ENCODE results near the gene KHDRBS1. TPM values are rescaled to one million over a fixed set of nuclear protein-coding genes. Genes with fewer than 3 reads are reported as not detected.

KHDRBS1 gene, protein sequence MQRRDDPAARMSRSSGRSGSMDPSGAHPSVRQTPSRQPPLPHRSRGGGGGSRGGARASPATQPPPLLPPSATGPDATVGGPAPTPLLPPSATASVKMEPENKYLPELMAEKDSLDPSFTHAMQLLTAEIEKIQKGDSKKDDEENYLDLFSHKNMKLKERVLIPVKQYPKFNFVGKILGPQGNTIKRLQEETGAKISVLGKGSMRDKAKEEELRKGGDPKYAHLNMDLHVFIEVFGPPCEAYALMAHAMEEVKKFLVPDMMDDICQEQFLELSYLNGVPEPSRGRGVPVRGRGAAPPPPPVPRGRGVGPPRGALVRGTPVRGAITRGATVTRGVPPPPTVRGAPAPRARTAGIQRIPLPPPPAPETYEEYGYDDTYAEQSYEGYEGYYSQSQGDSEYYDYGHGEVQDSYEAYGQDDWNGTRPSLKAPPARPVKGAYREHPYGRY
- total RNA-seq = 10 to 100 TPM; 36.6 to 37.1 TPM

DNA sequence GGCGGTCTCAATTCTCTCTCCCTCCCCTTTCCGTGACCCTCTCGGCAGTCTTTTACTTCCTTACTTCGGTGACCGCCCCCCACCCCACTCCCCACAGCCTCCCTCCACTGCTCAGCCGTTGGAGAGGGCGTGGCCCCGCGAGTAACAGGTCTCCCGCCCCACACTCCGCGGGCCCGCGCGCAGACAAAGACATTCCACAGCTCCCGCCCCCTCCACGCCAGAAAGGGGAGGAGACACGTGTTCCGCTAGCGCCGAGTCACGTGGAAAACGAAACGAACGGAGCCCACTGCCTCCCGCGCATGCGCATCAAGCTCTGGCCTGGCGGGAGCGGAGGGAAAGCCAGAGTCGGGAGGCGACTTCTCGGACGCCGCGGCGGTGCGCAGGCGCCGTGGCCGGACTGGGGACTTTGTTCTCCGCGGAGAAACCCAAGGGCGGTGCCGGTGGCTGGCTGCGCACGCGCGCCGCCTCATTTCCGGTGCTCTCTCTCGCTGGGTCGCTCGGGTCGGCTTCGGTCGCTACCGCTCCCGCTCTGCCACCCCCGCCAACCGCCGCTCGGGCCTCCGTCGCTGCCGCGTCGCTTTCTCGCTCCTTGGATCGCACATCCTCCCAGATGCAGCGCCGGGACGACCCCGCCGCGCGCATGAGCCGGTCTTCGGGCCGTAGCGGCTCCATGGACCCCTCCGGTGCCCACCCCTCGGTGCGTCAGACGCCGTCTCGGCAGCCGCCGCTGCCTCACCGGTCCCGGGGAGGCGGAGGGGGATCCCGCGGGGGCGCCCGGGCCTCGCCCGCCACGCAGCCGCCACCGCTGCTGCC is at the start of gene KHDRBS1:
Gene KHDRBS1 (plus strand): TSS at position 483 of the 813 bp plus-strand sequence. CDS start 128 bp downstream, at position 611.
- Histone ChIP-seq H3K4me1 (peaks cover 27% of the 10 kb centered on the region), H3K9me3 (no peaks in the 10 kb centered on the region), H3K27ac (peak within 1 kb of the TSS; percentile 93 to 98 (median 96)), H3K27me3 (no peaks in the 10 kb centered on the region), H3K36me3 (replicated peaks in 1 of 2; ENCODE audit: insufficient read depth in 1 of 2, low read depth in 2 of 2) (no peaks in the 10 kb centered on the region), H3K4me3 (peak within 1 kb of the TSS; percentile 62 to 75)
- intact Hi-C loops (cut with DNase I) = no loop called here
- DNase-seq (peak; percentile 99), ATAC-seq (peak; percentile 97)
- WGBS, 2 donors = 0 to 1% methylated on average over 54 to 95 of the region's 101 CpGs
- TF ChIP-seq POLR2A (IDR thresholded peaks at IDR 0.05) = peak; percentile 86 to 94 (median 90)
- TF ChIP-seq, protein P1, sequence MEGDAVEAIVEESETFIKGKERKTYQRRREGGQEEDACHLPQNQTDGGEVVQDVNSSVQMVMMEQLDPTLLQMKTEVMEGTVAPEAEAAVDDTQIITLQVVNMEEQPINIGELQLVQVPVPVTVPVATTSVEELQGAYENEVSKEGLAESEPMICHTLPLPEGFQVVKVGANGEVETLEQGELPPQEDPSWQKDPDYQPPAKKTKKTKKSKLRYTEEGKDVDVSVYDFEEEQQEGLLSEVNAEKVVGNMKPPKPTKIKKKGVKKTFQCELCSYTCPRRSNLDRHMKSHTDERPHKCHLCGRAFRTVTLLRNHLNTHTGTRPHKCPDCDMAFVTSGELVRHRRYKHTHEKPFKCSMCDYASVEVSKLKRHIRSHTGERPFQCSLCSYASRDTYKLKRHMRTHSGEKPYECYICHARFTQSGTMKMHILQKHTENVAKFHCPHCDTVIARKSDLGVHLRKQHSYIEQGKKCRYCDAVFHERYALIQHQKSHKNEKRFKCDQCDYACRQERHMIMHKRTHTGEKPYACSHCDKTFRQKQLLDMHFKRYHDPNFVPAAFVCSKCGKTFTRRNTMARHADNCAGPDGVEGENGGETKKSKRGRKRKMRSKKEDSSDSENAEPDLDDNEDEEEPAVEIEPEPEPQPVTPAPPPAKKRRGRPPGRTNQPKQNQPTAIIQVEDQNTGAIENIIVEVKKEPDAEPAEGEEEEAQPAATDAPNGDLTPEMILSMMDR (IDR thresholded peaks at IDR 0.05) = no peak

DNA sequence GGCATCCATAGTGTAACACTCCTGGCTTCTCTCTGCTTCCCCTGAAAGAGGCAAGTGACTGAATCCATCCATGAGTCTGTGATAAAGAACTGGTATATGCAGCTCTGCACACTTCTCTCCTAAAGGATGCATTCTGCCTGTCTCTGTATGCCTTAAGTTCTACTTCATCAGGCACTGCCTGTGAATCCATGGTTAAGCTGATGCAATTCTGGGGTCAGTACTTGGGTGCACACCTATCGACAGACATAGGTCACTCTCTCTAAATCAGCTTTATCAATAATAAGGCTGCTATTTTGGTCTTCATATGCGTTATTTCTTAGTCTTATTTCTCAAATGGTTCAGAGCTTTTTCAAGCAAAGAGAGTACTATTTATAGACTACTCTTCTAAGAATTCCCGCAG is 42.8 kb upstream of the KHDRBS1 start:
- intact Hi-C loops (cut with DNase I) = no loop called here
- no peak overlapping the region for H3K4me3 ChIP-seq
- H3K27ac ChIP-seq = no peak overlapping the region
- H3K9me3 ChIP-seq = no peaks in the 10 kb centered on the region
- DNase-seq (no peak), ATAC-seq (no peak)
- H3K4me1 ChIP-seq = no peaks in the 10 kb centered on the region
- 66 to 76% methylated on average over 3 of the region's 3 CpGs for WGBS, 2 donors
- no peaks in the 10 kb centered on the region for H3K27me3 ChIP-seq
- TF ChIP-seq, protein P1 (IDR thresholded peaks at IDR 0.05) = no peak
- no peak for TF ChIP-seq POLR2A (IDR thresholded peaks at IDR 0.05)
- no peaks in the 10 kb centered on the region for H3K36me3 ChIP-seq (replicated peaks in 1 of 2; ENCODE audit: insufficient read depth in 1 of 2, low read depth in 2 of 2)

DNA sequence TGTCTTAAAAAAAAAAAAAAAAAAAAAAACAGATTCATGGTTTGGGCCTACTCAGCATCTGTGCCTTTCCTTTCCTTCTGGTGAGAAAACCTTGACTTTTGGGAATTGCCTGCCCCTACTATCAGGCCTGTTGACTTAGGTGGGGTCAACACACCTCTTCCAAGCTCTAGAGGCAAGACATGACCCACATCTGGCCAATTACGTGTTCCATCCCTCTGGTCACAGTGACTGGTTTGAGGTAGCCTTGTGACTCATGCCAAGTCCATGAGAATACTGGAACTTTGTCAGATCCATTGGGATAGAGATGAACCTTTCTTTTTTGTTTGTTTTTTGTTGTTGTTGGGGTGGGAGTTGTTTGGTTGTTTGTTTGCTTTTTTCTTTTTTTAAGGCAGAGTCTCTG is 37.3 kb upstream of the KHDRBS1 start:
- no peak for TF ChIP-seq POLR2A (IDR thresholded peaks at IDR 0.05)
- TF ChIP-seq, protein P1 (IDR thresholded peaks at IDR 0.05) = no peak
- Histone ChIP-seq H3K27me3 (no peaks in the 10 kb centered on the region), H3K36me3 (replicated peaks in 1 of 2; ENCODE audit: insufficient read depth in 1 of 2, low read depth in 2 of 2) (no peaks in the 10 kb centered on the region), H3K27ac (no peak overlapping the region), H3K4me1 (no peaks in the 10 kb centered on the region), H3K9me3 (no peaks in the 10 kb centered on the region), H3K4me3 (no peak overlapping the region)
- intact Hi-C loops (cut with DNase I) = no loop called here
- 89 to 94% methylated on average over 1 of the region's 1 CpG for WGBS, 2 donors
- no peak for DNase-seq
- ATAC-seq = no peak

DNA sequence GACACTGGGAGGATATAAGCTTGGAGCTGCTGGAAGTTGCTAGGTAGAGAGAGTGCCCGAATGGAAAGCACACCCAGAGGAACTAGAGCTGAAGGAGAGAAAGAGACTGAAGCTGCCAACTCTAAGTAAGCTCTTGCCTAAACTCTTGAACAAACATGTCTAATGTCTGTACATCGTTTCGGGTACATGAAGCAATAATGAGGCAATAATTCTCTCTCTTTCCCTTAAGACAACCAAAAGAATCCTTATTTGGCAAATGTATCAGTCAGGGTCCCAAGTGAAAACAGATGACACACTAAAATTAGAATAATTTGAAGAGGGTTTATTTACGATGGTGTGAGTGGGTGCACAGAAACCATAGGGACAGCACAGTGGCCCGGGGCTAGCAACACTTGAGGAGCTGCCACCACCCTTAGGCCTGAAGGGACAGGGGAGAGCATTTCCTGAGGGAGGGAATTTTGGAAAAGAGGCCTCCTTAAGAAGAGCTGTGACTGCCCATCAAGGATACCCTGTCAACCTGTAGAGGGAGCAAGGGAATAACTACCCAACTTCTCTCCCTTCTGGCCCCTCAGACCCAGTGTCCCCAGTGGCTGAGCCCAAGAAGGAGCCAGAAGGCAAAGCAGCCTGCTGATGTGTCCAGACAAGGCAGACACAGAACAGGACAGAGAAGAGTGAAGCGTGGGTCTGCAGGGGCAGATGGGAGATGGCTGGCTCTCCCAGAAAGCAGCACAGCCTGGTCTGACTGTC is 36.1 kb upstream of the KHDRBS1 start:
- ATAC-seq (peak; percentile 15), DNase-seq (no peak)
- no peak overlapping the region for H3K4me3 ChIP-seq
- no peaks in the 10 kb centered on the region for H3K36me3 ChIP-seq (replicated peaks in 1 of 2; ENCODE audit: insufficient read depth in 1 of 2, low read depth in 2 of 2)
- no peak for TF ChIP-seq POLR2A (IDR thresholded peaks at IDR 0.05)
- TF ChIP-seq, protein P1 (IDR thresholded peaks at IDR 0.05) = peak in 1 of 7 experiments; percentile 10
- H3K4me1 ChIP-seq = no peaks in the 10 kb centered on the region
- WGBS, 2 donors = 61 to 70% methylated on average over 6 of the region's 6 CpGs
- H3K27ac ChIP-seq = no peak overlapping the region
- no peaks in the 10 kb centered on the region for H3K27me3 ChIP-seq
- intact Hi-C loops (cut with DNase I) = no loop called here
- no peaks in the 10 kb centered on the region for H3K9me3 ChIP-seq

Measured in body of pancreas (tissue), 4 donors.